ENCODE data around the gene SPAG4. TPM values are rescaled to one million over a fixed set of nuclear protein-coding genes. Genes with fewer than 3 reads are reported as not detected.

Gene SPAG4
- total and polyA plus RNA-seq, 7 donors: 0.49 to 2.1 (median 1.1) TPM

DNA sequence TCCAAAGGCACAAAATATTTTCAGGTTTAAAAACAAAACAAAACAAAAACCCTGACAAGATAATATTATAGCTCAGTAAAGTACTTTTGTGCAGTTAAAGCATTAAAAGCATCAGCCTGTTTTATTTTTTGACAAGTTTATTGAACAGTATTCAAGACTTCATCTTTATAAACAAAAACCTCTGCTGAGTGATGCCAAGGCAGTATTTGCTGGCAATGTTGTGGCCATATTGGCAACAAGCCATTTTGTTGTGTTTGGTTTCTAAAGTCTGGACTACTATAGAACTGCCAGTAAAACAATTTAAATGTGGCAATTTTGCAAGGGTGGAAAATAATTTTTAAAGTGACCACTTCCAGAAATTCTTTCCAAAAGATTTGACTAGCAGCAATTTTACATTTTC, 33.2 kb downstream of the SPAG4 start:
- TF ChIP-seq, protein P1, sequence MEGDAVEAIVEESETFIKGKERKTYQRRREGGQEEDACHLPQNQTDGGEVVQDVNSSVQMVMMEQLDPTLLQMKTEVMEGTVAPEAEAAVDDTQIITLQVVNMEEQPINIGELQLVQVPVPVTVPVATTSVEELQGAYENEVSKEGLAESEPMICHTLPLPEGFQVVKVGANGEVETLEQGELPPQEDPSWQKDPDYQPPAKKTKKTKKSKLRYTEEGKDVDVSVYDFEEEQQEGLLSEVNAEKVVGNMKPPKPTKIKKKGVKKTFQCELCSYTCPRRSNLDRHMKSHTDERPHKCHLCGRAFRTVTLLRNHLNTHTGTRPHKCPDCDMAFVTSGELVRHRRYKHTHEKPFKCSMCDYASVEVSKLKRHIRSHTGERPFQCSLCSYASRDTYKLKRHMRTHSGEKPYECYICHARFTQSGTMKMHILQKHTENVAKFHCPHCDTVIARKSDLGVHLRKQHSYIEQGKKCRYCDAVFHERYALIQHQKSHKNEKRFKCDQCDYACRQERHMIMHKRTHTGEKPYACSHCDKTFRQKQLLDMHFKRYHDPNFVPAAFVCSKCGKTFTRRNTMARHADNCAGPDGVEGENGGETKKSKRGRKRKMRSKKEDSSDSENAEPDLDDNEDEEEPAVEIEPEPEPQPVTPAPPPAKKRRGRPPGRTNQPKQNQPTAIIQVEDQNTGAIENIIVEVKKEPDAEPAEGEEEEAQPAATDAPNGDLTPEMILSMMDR (IDR thresholded peaks at IDR 0.05): no peak
- H3K4me1 ChIP-seq: peaks cover 50% of the 10 kb centered on the region
- no peak overlapping the region for H3K4me3 ChIP-seq
- ATAC-seq: no peak
- intact Hi-C loops (cut with DNase I): no loop called here
- peaks cover 0 to 23% of the 10 kb centered on the region in 2 donors for H3K36me3 ChIP-seq (ENCODE audit: insufficient read depth in 1 of 2, low read depth in 1 of 2)
- no peak overlapping the region for H3K27ac ChIP-seq
- DNase-seq: no peak
- no peaks in the 10 kb centered on the region for H3K9me3 ChIP-seq
- H3K27me3 ChIP-seq (ENCODE audit: insufficient read depth in 3 of 3, low read length in 2 of 3): no peaks in the 10 kb centered on the region

DNA sequence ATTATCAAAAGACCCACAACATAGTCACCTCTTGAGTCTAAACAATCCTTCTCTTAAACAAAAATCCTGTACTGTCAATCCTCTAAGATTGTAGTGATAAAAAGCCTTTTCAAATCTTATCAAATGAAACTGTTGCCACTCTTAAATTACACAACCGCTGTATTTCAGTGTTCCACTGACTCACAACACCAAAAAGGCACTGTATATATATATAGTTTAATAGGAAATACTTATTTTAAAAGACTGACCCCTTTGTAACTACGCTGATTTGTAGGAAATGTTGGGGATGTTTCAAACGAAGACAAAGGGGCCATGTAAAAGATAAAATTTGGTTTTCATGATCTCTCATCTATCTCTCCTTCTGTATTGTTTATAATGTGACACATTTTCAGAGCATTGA, 35.0 kb downstream of the SPAG4 start:
- no peaks in the 10 kb centered on the region for H3K9me3 ChIP-seq
- TF ChIP-seq, protein P1 (IDR thresholded peaks at IDR 0.05): no peak
- intact Hi-C loops (cut with DNase I): loop anchor here in 1 of 2 donors (10.0 kb wide), 1 partner anchor 64 kb away; no protein-coding TSS in a partner anchor
- H3K27ac ChIP-seq: peak overlapping the region; percentile 8
- no peaks in the 10 kb centered on the region for H3K27me3 ChIP-seq (ENCODE audit: insufficient read depth in 3 of 3, low read length in 2 of 3)
- ATAC-seq (peak in 2 of 4 donors; percentile 46 to 53), DNase-seq (no peak)
- H3K4me3 ChIP-seq: no peak overlapping the region
- H3K4me1 ChIP-seq: peaks cover 41% of the 10 kb centered on the region
- peaks cover 4 to 38% of the 10 kb centered on the region in 2 donors for H3K36me3 ChIP-seq (ENCODE audit: insufficient read depth in 1 of 2, low read depth in 1 of 2)
- 80 to 84% (median 80%) methylated on average over 3 of the region's 3 CpGs for WGBS, 3 donors

DNA sequence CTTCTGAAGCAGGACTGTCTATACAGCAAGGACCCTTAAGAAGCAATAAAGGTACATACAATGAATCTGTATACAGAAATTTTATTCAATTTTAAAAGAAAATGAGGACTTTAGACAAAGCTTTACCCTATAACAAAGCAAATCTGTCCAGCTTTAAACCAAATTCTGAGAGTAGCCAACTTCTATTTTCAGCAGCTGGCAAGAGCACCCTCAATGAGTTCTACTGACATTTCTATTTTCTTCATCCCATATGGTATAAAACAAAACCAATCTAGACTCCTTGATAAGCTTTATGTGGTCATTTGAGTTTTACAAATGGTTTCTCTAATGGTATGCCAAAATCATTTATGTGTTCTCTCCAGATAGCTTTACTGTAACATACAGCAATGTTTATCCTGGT, 36.3 kb downstream of the SPAG4 start:
- intact Hi-C loops (cut with DNase I): loop anchor here in 1 of 2 donors (10.0 kb wide), 1 partner anchor 63 kb away; no protein-coding TSS in a partner anchor
- no peaks in the 10 kb centered on the region for H3K9me3 ChIP-seq
- no peak overlapping the region for H3K27ac ChIP-seq
- no peaks in the 10 kb centered on the region for H3K27me3 ChIP-seq (ENCODE audit: insufficient read depth in 3 of 3, low read length in 2 of 3)
- no peak overlapping the region for H3K4me3 ChIP-seq
- no peak for DNase-seq
- H3K36me3 ChIP-seq (ENCODE audit: insufficient read depth in 1 of 2, low read depth in 1 of 2): peaks cover 4 to 38% of the 10 kb centered on the region in 2 donors
- TF ChIP-seq, protein P1 (IDR thresholded peaks at IDR 0.05): no peak
- H3K4me1 ChIP-seq: peaks cover 51% of the 10 kb centered on the region
- ATAC-seq: peak in 1 of 4 donors; percentile 41

DNA sequence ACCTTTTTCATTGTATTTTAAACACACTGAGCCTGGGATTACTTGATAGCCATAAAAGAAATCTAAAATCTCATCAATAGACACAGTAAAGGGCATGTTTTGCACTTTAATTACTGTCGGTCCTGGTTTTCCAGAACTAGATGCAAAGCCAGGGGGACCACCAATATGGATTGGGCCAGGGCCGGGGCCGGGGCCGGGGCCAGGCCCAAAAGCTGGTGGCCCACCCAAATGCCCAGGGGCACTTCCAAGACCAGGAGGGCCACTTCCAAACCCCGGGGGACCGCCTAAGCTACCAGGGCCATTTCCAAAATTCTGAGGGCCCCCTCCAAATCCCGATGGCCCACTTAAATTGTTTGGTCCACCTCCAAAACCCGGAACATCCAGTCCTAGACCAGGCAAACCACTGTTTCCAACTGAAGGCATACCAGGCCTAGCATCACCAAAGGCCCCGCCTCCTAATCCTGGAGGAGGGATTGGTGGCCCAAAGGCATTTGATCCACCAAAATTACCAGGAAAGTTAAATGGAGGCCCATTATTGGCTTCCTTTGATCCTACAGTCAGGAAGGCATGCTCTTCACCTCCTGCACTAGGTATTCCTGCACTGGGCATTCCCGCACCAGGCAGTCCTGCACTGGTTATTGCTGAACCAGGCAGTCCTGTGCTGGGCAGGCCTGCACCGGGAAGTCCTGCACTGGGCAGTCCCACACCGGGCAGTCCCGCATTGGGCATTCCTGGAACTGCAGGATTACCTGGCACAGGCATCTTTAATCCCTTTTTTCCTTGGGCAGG, 37.2 kb downstream of the SPAG4 start:
- H3K27me3 ChIP-seq (ENCODE audit: insufficient read depth in 3 of 3, low read length in 2 of 3): no peaks in the 10 kb centered on the region
- intact Hi-C loops (cut with DNase I): loop anchor here in 1 of 2 donors (10.0 kb wide), 1 partner anchor 62 kb away; no protein-coding TSS in a partner anchor
- peak in 1 of 4 donors; percentile 42 for ATAC-seq

More for the DNA sequence above, 37.2 kb downstream of the SPAG4 start:
- TF ChIP-seq, protein P1 (IDR thresholded peaks at IDR 0.05): no peak
- DNase-seq: no peak
- Histone ChIP-seq H3K36me3 (ENCODE audit: insufficient read depth in 1 of 2, low read depth in 1 of 2) (peaks cover 4 to 38% of the 10 kb centered on the region in 2 donors), H3K27ac (no peak overlapping the region), H3K4me1 (peaks cover 60% of the 10 kb centered on the region), H3K9me3 (no peaks in the 10 kb centered on the region), H3K4me3 (no peak overlapping the region)
- WGBS, 3 donors: 94 to 97% (median 97%) methylated on average over 13 of the region's 13 CpGs

All from psoas muscle (tissue), 8 donors.